Mesothelial cell of epicardium (in vitro differentiated cells): Measurements from ENCODE around the gene ERMARD. TPM values are rescaled to one million over a fixed set of nuclear protein-coding genes. Genes with fewer than 3 reads are reported as not detected.

Experiments
- DNase-seq, 2 experiments: peaks; one replicate each; pipeline ENCODE4 v3.0.0; 2021; ENCODE audit warnings: low spot score in 2 of 2; ENCODE audit not compliant: unreplicated experiment in 2 of 2
- H3K27ac Mint-ChIP-seq: 2 replicates; pipeline ENCODE4 v1.8.0; 2021; ENCODE audit warnings: mixed read lengths
- H3K27me3 Mint-ChIP-seq: 2 replicates; pipeline ENCODE4 v1.8.0; 2021; ENCODE audit warnings: low read depth, mixed read lengths
- H3K36me3 Mint-ChIP-seq: 2 replicates; pipeline ENCODE4 v1.8.0; 2021; ENCODE audit warnings: mixed read lengths
- H3K4me1 Mint-ChIP-seq: 2 replicates; pipeline ENCODE4 v1.8.0; 2021; ENCODE audit warnings: mixed read lengths
- H3K4me3 Mint-ChIP-seq: 2 replicates; pipeline ENCODE4 v1.8.0; 2021; ENCODE audit warnings: mild to moderate bottlenecking, moderate library complexity, mixed read lengths
- H3K9me3 Mint-ChIP-seq: 2 replicates; pipeline ENCODE4 v1.8.0; 2021; ENCODE audit warnings: mixed read lengths
- total RNA-seq: library from RNA; stranded (reverse); gene quantifications from 3 replicates; pipeline ENCODE4 v1.2.1, GENCODE V29; 2021
- TF ChIP-seq, protein P1 (sequence below): fragments of 200-600 bp; sonication (generic); IDR thresholded peaks from one replicate; pipeline ENCODE4 v1.5.0; 2021; ENCODE audit warnings: antibody characterized with exemption; ENCODE audit not compliant: unreplicated experiment

Gene ERMARD
- total RNA-seq, 1 donor from 2014 or later = 45.6 TPM

GRCh38 chr6:169710009-169710408 lies 41.4 kb upstream of the ERMARD start:
- Mint-ChIP-seq H3K36me3 (peaks cover 28% of the 10 kb centered on the region), H3K4me1 (peaks cover 1% of the 10 kb centered on the region), H3K9me3 (no peaks in the 10 kb centered on the region), H3K27ac (no peak overlapping the region), H3K27me3 (no peaks in the 10 kb centered on the region), H3K4me3 (no peak overlapping the region)
- no peak for DNase-seq
- TF ChIP-seq, protein P1, sequence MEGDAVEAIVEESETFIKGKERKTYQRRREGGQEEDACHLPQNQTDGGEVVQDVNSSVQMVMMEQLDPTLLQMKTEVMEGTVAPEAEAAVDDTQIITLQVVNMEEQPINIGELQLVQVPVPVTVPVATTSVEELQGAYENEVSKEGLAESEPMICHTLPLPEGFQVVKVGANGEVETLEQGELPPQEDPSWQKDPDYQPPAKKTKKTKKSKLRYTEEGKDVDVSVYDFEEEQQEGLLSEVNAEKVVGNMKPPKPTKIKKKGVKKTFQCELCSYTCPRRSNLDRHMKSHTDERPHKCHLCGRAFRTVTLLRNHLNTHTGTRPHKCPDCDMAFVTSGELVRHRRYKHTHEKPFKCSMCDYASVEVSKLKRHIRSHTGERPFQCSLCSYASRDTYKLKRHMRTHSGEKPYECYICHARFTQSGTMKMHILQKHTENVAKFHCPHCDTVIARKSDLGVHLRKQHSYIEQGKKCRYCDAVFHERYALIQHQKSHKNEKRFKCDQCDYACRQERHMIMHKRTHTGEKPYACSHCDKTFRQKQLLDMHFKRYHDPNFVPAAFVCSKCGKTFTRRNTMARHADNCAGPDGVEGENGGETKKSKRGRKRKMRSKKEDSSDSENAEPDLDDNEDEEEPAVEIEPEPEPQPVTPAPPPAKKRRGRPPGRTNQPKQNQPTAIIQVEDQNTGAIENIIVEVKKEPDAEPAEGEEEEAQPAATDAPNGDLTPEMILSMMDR = no peak

DNA sequence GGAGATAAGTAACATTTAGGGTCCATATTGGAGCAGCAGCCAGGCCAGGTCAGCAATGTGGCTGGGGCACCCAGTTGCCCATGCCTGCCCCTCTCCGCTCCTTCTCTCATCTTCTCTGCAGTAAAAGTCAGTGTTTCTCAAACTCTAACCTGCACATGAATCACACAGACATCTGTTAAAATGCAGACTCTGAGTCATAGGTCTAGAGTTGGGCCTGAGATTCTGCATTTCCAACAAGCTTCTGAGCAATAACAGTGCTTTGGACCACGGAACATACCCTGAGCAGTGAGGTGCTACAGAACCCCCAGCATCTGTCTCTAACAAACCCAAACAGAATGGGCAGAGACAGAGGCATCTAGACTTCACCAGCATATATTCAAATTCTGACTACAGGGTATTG lies 37.2 kb upstream of the ERMARD start:
- TF ChIP-seq, protein P1 = no peak
- Mint-ChIP-seq H3K9me3 (no peaks in the 10 kb centered on the region), H3K4me1 (no peaks in the 10 kb centered on the region), H3K27me3 (no peaks in the 10 kb centered on the region), H3K4me3 (no peak overlapping the region), H3K27ac (no peak overlapping the region), H3K36me3 (peaks cover 32% of the 10 kb centered on the region)
- no peak for DNase-seq

- Mint-ChIP-seq H3K36me3 (peaks cover 32% of the 10 kb centered on the region), H3K9me3 (no peaks in the 10 kb centered on the region), H3K27ac (no peak overlapping the region), H3K4me1 (no peaks in the 10 kb centered on the region), H3K4me3 (no peak overlapping the region), H3K27me3 (no peaks in the 10 kb centered on the region)
- DNase-seq = no peak
- TF ChIP-seq, protein P1 = no peak
These were observed 36.8 kb upstream of the ERMARD start for GRCh38 chr6:169714595-169714994.

DNA sequence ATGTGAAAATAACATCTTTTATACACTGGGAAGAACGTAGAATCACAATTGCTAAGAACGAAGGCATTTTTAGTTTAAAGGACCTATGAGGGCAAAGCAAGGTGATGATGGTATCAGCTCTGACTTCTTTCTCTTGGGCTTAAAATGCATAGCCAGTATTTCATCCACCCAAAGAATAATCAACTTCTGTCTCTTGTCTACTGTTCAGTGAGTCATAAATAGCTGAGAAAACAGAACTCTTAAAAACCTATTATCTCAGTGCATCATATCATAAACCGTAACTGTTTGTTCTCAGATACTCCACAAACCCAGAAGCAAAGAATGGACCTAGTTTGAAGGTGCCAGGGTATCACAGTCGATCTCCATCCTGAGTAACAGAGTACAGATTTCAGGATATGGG lies 32.3 kb upstream of the ERMARD start:
- no peaks in the 10 kb centered on the region for H3K27me3 Mint-ChIP-seq
- no peak overlapping the region for H3K27ac Mint-ChIP-seq
- H3K4me1 Mint-ChIP-seq = peaks cover 21% of the 10 kb centered on the region
- DNase-seq = no peak
- no peaks in the 10 kb centered on the region for H3K9me3 Mint-ChIP-seq
- TF ChIP-seq, protein P1 = no peak
- H3K4me3 Mint-ChIP-seq = no peak overlapping the region
- H3K36me3 Mint-ChIP-seq = peaks cover 17% of the 10 kb centered on the region

- TF ChIP-seq, protein P1 = no peak
- Mint-ChIP-seq H3K9me3 (no peaks in the 10 kb centered on the region), H3K36me3 (peaks cover 10% of the 10 kb centered on the region), H3K4me3 (no peak overlapping the region), H3K4me1 (peaks cover 25% of the 10 kb centered on the region), H3K27me3 (no peaks in the 10 kb centered on the region), H3K27ac (no peak overlapping the region)
- DNase-seq = no peak
These were observed 31.1 kb upstream of the ERMARD start for GRCh38 chr6:169720207-169720855.
